ENCODE data around the gene CELSR1. TPM values are rescaled to one million over a fixed set of nuclear protein-coding genes. Genes with fewer than 3 reads are reported as not detected.

The CELSR1 gene
- polyA plus RNA-seq, 2 donors, result 19.8 to 34.8 TPM

- H3K4me3 ChIP-seq (ENCODE audit: low read depth in 1 of 2, low read length in 2 of 2), result no peak overlapping the region
- H3K4me1 ChIP-seq (ENCODE audit: control insufficient read depth in 2 of 2, insufficient read depth in 2 of 2, low read length in 1 of 2), result peaks cover 0 to 22% of the 10 kb centered on the region in 2 donors
- H3K36me3 ChIP-seq (ENCODE audit: control insufficient read depth in 2 of 2, insufficient read depth in 2 of 2, low read length in 1 of 2), result peaks cover 0 to 7% of the 10 kb centered on the region in 2 donors
- H3K9me3 ChIP-seq (ENCODE audit: control insufficient read depth in 2 of 2, insufficient read depth in 1 of 2, low read depth in 1 of 2, low read length in 1 of 2), result no peaks in the 10 kb centered on the region
- peak overlapping the region; percentile 86 to 87 for H3K27ac ChIP-seq (ENCODE audit: low read depth in 2 of 2, low read length in 1 of 2)
- no peaks in the 10 kb centered on the region for H3K27me3 ChIP-seq (ENCODE audit: control insufficient read depth in 1 of 2, insufficient read depth in 2 of 2, low read length in 2 of 2)
- 63 to 71% methylated on average over 15 of the region's 15 CpGs for WGBS, 2 donors
Observed at GRCh38 chr22:46443850-46444389, 93.5 kb downstream of the CELSR1 start.

GRCh38 chr22:46442217-46442853 lies 95.1 kb downstream of the CELSR1 start:
- H3K27ac ChIP-seq (ENCODE audit: low read depth in 2 of 2, low read length in 1 of 2), result no peak overlapping the region
- H3K4me1 ChIP-seq (ENCODE audit: control insufficient read depth in 2 of 2, insufficient read depth in 2 of 2, low read length in 1 of 2), result peaks cover 0 to 20% of the 10 kb centered on the region in 2 donors
- no peaks in the 10 kb centered on the region for H3K27me3 ChIP-seq (ENCODE audit: control insufficient read depth in 1 of 2, insufficient read depth in 2 of 2, low read length in 2 of 2)
- no peak overlapping the region for H3K4me3 ChIP-seq (ENCODE audit: low read depth in 1 of 2, low read length in 2 of 2)
- 87 to 88% methylated on average over 14 of the region's 14 CpGs for WGBS, 2 donors
- H3K36me3 ChIP-seq (ENCODE audit: control insufficient read depth in 2 of 2, insufficient read depth in 2 of 2, low read length in 1 of 2), result peaks cover 0 to 7% of the 10 kb centered on the region in 2 donors
- no peaks in the 10 kb centered on the region for H3K9me3 ChIP-seq (ENCODE audit: control insufficient read depth in 2 of 2, insufficient read depth in 1 of 2, low read depth in 1 of 2, low read length in 1 of 2)

- Histone ChIP-seq H3K36me3 (ENCODE audit: control insufficient read depth in 2 of 2, insufficient read depth in 2 of 2, low read length in 1 of 2) (peaks cover 0 to 7% of the 10 kb centered on the region in 2 donors), H3K9me3 (ENCODE audit: control insufficient read depth in 2 of 2, insufficient read depth in 1 of 2, low read depth in 1 of 2, low read length in 1 of 2) (no peaks in the 10 kb centered on the region), H3K4me3 (ENCODE audit: low read depth in 1 of 2, low read length in 2 of 2) (no peak overlapping the region), H3K4me1 (ENCODE audit: control insufficient read depth in 2 of 2, insufficient read depth in 2 of 2, low read length in 1 of 2) (peaks cover 0 to 20% of the 10 kb centered on the region in 2 donors), H3K27ac (ENCODE audit: low read depth in 2 of 2, low read length in 1 of 2) (peak overlapping the region in 1 of 2 donors; percentile 3), H3K27me3 (ENCODE audit: control insufficient read depth in 1 of 2, insufficient read depth in 2 of 2, low read length in 2 of 2) (no peaks in the 10 kb centered on the region)
- WGBS, 2 donors, result 82 to 87% methylated on average over 24 of the region's 24 CpGs
Observed at GRCh38 chr22:46439576-46440465, 97.6 kb downstream of the CELSR1 start.

- Histone ChIP-seq H3K27ac (ENCODE audit: low read depth in 2 of 2, low read length in 1 of 2) (peak overlapping the region in 1 of 2 donors; percentile 3), H3K4me3 (ENCODE audit: low read depth in 1 of 2, low read length in 2 of 2) (no peak overlapping the region), H3K4me1 (ENCODE audit: control insufficient read depth in 2 of 2, insufficient read depth in 2 of 2, low read length in 1 of 2) (peaks cover 0 to 20% of the 10 kb centered on the region in 2 donors)
Observed at GRCh38 chr22:46439111-46439510, 98.3 kb downstream of the CELSR1 start.

GRCh38 chr22:46437671-46438440 lies 99.6 kb downstream of the CELSR1 start:
- Histone ChIP-seq H3K36me3 (ENCODE audit: control insufficient read depth in 2 of 2, insufficient read depth in 2 of 2, low read length in 1 of 2) (peaks cover 0 to 7% of the 10 kb centered on the region in 2 donors), H3K27me3 (ENCODE audit: control insufficient read depth in 1 of 2, insufficient read depth in 2 of 2, low read length in 2 of 2) (no peaks in the 10 kb centered on the region), H3K27ac (ENCODE audit: low read depth in 2 of 2, low read length in 1 of 2) (no peak overlapping the region), H3K4me1 (ENCODE audit: control insufficient read depth in 2 of 2, insufficient read depth in 2 of 2, low read length in 1 of 2) (peaks cover 0 to 11% of the 10 kb centered on the region in 2 donors), H3K4me3 (ENCODE audit: low read depth in 1 of 2, low read length in 2 of 2) (no peak overlapping the region), H3K9me3 (ENCODE audit: control insufficient read depth in 2 of 2, insufficient read depth in 1 of 2, low read depth in 1 of 2, low read length in 1 of 2) (no peaks in the 10 kb centered on the region)
- WGBS, 2 donors, result 78 to 83% methylated on average over 21 of the region's 21 CpGs

More at GRCh38 chr22:46439111-46439510, 98.3 kb downstream of the CELSR1 start:
- H3K9me3 ChIP-seq (ENCODE audit: control insufficient read depth in 2 of 2, insufficient read depth in 1 of 2, low read depth in 1 of 2, low read length in 1 of 2), result no peaks in the 10 kb centered on the region
- 92 to 94% methylated on average over 25 of the region's 25 CpGs for WGBS, 2 donors
- H3K36me3 ChIP-seq (ENCODE audit: control insufficient read depth in 2 of 2, insufficient read depth in 2 of 2, low read length in 1 of 2), result peaks cover 0 to 4% of the 10 kb centered on the region in 2 donors
- no peaks in the 10 kb centered on the region for H3K27me3 ChIP-seq (ENCODE audit: control insufficient read depth in 1 of 2, insufficient read depth in 2 of 2, low read length in 2 of 2)

GRCh38 chr22:46436595-46437175 lies 100.7 kb downstream of the CELSR1 start:
- Histone ChIP-seq H3K4me3 (ENCODE audit: low read depth in 1 of 2, low read length in 2 of 2) (no peak overlapping the region), H3K27ac (ENCODE audit: low read depth in 2 of 2, low read length in 1 of 2) (peak overlapping the region; percentile 71 to 86), H3K9me3 (ENCODE audit: control insufficient read depth in 2 of 2, insufficient read depth in 1 of 2, low read depth in 1 of 2, low read length in 1 of 2) (no peaks in the 10 kb centered on the region), H3K27me3 (ENCODE audit: control insufficient read depth in 1 of 2, insufficient read depth in 2 of 2, low read length in 2 of 2) (no peaks in the 10 kb centered on the region), H3K36me3 (ENCODE audit: control insufficient read depth in 2 of 2, insufficient read depth in 2 of 2, low read length in 1 of 2) (peaks cover 0 to 3% of the 10 kb centered on the region in 2 donors), H3K4me1 (ENCODE audit: control insufficient read depth in 2 of 2, insufficient read depth in 2 of 2, low read length in 1 of 2) (peaks cover 0 to 15% of the 10 kb centered on the region in 2 donors)
- WGBS, 2 donors, result 78 to 81% methylated on average over 8 of the region's 8 CpGs

GRCh38 chr22:46433318-46433717 lies 104.1 kb downstream of the CELSR1 start:
- no peak overlapping the region for H3K4me3 ChIP-seq (ENCODE audit: low read depth in 1 of 2, low read length in 2 of 2)
- H3K27me3 ChIP-seq (ENCODE audit: control insufficient read depth in 1 of 2, insufficient read depth in 2 of 2, low read length in 2 of 2), result no peaks in the 10 kb centered on the region
- no peak overlapping the region for H3K27ac ChIP-seq (ENCODE audit: low read depth in 2 of 2, low read length in 1 of 2)
- H3K9me3 ChIP-seq (ENCODE audit: control insufficient read depth in 2 of 2, insufficient read depth in 1 of 2, low read depth in 1 of 2, low read length in 1 of 2), result peaks cover 0 to 3% of the 10 kb centered on the region in 2 donors
- 91 to 96% methylated on average over 16 of the region's 16 CpGs for WGBS, 2 donors
- peaks cover 0 to 5% of the 10 kb centered on the region in 2 donors for H3K36me3 ChIP-seq (ENCODE audit: control insufficient read depth in 2 of 2, insufficient read depth in 2 of 2, low read length in 1 of 2)
- peaks cover 0 to 4% of the 10 kb centered on the region in 2 donors for H3K4me1 ChIP-seq (ENCODE audit: control insufficient read depth in 2 of 2, insufficient read depth in 2 of 2, low read length in 1 of 2)

- H3K9me3 ChIP-seq (ENCODE audit: control insufficient read depth in 2 of 2, insufficient read depth in 1 of 2, low read depth in 1 of 2, low read length in 1 of 2), result peaks cover 0 to 3% of the 10 kb centered on the region in 2 donors
- H3K4me1 ChIP-seq (ENCODE audit: control insufficient read depth in 2 of 2, insufficient read depth in 2 of 2, low read length in 1 of 2), result peaks cover 0 to 4% of the 10 kb centered on the region in 2 donors
- H3K27me3 ChIP-seq (ENCODE audit: control insufficient read depth in 1 of 2, insufficient read depth in 2 of 2, low read length in 2 of 2), result no peaks in the 10 kb centered on the region
- peak overlapping the region; percentile 48 to 84 for H3K27ac ChIP-seq (ENCODE audit: low read depth in 2 of 2, low read length in 1 of 2)
- 56 to 61% methylated on average over 25 of the region's 25 CpGs for whole genome bisulfite sequencing, 2 donors
- peaks cover 0 to 5% of the 10 kb centered on the region in 2 donors for H3K36me3 ChIP-seq (ENCODE audit: control insufficient read depth in 2 of 2, insufficient read depth in 2 of 2, low read length in 1 of 2)
- H3K4me3 ChIP-seq (ENCODE audit: low read depth in 1 of 2, low read length in 2 of 2), result peak overlapping the region; percentile 19 to 54
Observed at GRCh38 chr22:46432164-46433068, 105.0 kb downstream of the CELSR1 start.

All from esophagus (tissue), 2 donors.